Muscle of back (tissue), 11 donors: Measurements from ENCODE around the gene MAGEB17. TPM values are rescaled to one million over a fixed set of nuclear protein-coding genes. Genes with fewer than 3 reads are reported as not detected.
"Not testable (repeated sequence)": the region's sequence is repeated elsewhere in the genome, so short reads cannot be mapped to it uniquely, and the experiment has no call there.

Source experiments
- DNase-seq, 3 donors: peaks; one replicate each; pipeline versions ENCODE4 v3.0.0 to v3.0.0-alpha.2; 2013
- polyA plus RNA-seq, 10 donors: library from polyadenylated mRNA; unstranded; fragments of 120-200 nt; gene quantifications; one replicate each; pipeline ENCODE4 v1.2.1, GENCODE V29; 2013; ENCODE audit not compliant: insufficient read length in 10 of 10

MAGEB17 gene
- polyA plus RNA-seq, 10 donors: 0.09 to 0.26 (median 0.20) TPM; not detected in 5

DNA sequence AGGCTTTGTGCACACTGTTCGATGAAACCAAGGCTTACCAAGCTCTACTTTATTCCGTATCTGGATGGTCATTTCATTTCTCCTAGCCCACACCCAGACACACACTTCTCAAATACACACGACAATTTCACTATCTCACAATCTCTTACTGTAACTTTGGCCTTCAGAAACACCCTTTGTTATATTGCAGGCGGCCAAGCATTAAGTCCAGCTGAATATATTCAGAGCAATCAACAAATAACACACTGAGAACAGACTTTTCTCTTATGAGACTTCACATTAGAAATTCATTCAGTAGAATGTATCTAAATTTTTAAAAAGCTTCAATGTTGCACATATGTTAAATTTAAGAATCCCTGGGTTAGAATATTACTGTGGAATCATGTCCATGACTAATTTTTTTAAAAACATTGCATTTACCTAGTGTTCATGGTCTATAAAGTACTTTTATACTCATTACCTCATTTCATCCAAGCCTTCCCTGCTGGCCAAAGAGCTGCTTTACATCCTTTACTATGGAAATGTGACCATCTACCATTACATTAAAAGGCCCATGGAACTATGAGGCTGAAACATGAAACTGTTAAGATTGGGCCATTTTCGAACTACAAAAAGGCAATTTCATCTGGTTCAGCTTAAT, 10.5 kb upstream of the MAGEB17 start:
- DNase-seq: no peak

DNA sequence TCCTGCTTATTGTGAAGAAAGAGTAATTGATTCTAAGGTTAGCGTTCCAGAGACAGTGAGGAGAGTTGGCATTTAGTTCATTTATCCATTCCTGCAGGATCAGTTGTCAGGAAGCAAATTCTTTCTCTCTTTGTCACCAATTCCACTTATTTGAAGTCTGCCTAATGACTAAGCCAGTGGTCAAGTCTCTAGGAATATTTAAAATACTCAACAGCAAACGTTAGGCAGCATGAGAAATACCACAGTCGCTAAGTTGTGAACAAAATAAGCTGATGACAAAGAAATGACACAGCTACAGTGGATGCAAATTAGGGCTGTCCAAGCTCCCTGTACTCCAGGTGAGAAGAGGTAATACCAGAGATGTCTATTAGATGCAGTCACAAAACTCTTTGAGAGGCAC, 6.6 kb upstream of the MAGEB17 start:
- peak in 2 of 3 donors; percentile 14 to 78 for DNase-seq

GRCh38 chrX:16161173-16161572, 6.1 kb upstream of the MAGEB17 start:
- DNase-seq: not testable (repeated sequence)

GRCh38 chrX:16162391-16162790, 4.9 kb upstream of the MAGEB17 start:
- no peak for DNase-seq

GRCh38 chrX:16164748-16165147, 2.5 kb upstream of the MAGEB17 start:
- no peak for DNase-seq

DNA sequence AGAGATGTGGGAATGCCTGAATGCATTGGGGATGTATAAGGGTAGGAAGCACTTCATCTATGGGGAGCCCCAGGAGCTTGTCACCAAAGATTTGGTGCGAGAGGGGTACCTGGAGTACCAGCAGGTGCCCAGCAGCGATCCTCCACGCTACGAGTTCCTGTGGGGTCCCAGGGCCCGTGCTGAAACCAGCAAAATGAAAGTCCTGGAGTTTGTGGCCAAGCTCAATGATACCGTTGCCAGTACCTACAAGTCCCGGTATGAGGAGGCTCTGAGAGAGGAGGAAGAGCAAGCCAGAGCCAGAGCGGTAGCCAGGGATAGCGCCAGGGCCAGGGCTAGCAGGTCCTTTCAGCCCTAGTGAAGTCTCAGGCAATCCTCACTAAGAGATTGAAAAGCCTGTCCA, 3.8 kb downstream of the MAGEB17 start:
- no peak for DNase-seq

DNA sequence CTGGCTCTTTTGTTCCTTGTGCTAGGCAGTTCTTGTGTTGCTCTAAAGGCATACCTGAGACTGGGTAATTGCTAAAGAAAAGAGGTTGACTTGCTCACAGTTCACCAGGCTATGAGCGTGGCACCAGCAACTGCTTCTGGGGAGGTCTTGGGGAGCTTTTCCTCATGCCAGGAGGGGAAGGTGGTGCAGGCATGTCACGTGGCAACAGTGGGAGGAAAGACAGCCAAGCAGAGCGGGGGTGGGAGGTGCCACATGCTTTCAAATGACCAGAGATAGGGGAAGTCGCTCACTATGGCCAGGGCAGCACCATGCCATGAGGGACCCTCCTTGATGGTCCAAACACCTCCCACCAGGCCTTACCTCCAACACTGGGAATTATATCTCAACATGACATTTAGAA, 4.7 kb downstream of the MAGEB17 start:
- no peak for DNase-seq

GRCh38 chrX:16172391-16172790, 5.1 kb downstream of the MAGEB17 start:
- no peak for DNase-seq

GRCh38 chrX:16175329-16176061, 8.2 kb downstream of the MAGEB17 start:
- DNase-seq: no peak

GRCh38 chrX:16177260-16177659, 10.0 kb downstream of the MAGEB17 start:
- DNase-seq: no peak

DNA sequence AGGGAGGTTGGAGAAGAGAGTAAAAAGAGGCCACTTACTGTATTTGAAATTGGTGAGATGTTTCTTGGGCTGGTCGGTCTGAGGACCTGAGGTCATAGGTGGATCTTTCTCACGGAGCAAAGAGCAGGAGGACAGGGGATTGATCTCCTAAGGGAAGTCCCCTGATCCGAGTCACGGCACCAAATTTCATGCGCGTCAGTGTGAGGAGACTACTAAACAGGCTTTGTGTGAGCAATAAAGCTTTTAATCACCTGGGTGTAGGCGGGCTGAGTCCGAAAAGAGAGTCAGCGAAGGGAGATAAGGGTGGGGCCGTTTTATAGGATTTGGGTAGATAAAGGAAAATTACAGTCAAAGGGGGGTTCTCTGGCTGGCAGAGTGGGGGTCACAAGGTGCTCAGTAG, 16.6 kb downstream of the MAGEB17 start:
- not testable (repeated sequence) for DNase-seq

DNA sequence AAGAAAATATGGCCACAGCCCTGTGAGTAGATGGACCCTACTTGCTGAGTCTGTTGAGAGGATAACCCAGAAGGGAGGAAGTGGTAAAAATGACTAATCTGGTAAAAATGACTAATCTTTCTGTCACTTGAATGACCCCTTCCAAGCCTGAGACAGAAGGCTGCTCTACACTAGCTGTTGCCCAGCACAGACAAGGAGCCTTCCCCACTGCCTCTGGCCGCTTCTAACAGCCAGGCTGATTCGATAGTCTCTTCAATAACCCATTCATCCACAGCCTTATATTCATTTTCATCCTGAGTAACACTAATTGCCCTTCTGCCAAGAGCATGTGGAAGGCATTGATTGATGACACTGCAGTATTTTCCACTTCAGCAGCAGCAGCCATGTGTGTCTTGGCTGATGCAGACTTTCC, 18.4 kb downstream of the MAGEB17 start:
- DNase-seq: peak in 1 of 3 donors; percentile 62

- DNase-seq: no peak
These were observed 19.2 kb downstream of the MAGEB17 start for GRCh38 chrX:16186380-16187007.

DNA sequence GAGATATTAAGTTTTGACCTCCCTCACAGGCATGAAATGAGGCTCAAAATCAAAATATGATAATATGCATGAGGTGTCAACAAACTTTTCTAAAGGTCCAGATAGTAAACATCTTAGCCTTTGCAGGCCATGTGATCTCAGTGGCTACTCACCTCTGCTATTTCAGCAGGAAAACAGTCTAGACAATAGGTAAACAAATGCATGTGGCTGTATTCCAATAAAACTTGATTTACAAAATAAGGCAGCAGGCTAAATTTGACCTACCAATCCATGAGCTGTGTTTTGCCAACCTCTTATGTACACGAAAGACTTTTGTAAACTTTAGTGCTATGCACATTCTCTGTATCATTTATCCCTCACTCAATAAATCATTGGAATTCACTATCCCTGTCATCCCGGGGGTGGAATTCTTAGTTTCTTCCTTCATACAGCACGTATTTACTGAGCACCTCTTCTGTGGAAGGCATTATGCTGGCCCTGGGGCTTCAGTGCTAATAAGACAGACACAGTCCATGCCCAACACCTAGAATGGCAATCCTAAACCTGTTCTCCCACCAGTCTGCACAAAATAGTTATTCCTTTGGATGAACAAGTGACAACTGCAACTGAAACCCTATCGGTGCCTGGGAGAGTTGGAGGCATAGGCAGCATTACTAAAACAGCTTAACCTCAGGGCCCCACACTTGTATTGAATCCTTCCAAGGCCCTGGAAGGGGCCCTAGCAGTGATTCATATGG, 19.9 kb downstream of the MAGEB17 start:
- DNase-seq: no peak

GRCh38 chrX:16188687-16189086, 21.4 kb downstream of the MAGEB17 start:
- DNase-seq: no peak

- no peak for DNase-seq
These were observed 24.3 kb downstream of the MAGEB17 start for GRCh38 chrX:16191605-16192004.

DNA sequence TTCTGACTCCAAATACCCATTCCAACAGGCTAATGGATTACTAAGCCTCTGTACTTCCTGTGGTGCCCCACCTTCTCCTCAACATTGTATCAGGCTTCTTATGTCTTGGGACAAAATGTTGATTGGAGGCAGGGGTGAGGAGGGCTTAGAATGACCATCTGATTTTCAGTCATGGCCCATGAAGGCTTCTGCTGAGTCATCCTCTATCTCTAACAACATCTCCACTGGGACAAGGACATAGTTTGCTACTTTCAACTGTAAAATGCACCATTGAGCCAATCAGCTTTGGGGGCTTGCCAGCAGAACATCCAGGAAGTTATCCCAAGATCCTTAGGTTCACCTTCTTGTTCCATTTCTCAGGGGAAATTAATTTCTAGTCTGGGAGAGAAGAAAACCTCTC, 29.5 kb downstream of the MAGEB17 start:
- DNase-seq: no peak

GRCh38 chrX:16199343-16199742, 32.1 kb downstream of the MAGEB17 start:
- no peak for DNase-seq

DNA sequence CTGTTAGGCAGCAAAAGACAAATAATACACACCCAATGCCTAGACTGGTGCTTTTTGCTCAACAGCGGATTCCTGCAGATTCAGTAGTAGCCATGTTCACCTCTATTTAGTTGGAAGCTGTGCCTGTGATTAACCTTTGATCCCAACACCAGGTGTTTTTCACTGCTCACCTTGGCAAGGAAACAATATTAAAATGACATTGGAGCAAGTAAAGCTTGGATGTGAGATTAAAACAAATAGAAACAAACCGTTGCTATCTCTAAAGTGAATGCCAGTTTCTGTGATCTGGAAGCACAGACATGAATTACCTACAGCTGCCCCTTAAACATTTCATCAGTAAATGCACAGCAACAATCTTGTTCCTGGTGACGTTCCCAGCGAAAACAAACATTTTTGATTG, 35.7 kb downstream of the MAGEB17 start:
- DNase-seq: no peak

- no peak for DNase-seq
These were observed 37.3 kb downstream of the MAGEB17 start for GRCh38 chrX:16204538-16204937.

DNA sequence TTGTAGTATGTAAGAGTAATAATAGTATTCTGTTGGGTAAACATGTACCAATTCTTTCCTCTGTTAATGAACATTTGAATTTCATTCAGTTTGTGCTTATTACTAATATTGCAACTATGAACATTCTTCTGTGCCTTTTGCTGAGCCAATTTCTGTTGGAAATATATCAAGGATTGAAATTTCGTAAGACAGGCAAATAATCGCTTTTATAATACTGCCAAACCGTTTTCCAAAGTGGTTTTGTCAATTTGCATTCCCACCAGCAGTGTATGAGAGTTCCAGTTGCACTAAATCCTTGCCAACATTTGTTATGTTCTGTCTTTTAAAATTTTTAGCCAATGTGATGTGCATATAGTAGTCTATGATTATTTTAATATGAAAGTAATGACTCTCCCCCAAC, 38.6 kb downstream of the MAGEB17 start:
- no peak for DNase-seq

DNA sequence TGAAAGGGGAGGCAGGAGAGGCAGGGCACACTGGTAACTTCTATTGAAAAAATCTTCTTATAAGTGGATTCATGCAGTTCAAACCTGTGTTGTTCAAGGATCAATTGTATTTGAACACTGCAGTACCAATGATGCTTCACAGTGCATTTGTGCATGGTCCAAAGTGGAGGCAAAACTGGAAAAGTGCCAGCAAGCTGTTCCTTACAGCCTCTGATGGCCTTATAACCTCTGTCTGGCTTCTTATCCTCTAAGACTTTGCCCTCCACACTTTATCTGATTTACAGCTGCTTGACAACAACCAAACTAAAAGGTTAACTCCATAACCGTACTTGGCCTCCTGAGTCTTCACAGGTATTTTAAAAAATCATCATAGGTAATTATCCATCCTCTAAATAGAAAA, 40.4 kb downstream of the MAGEB17 start:
- DNase-seq: no peak
